ENCODE data around the gene KLK14. TPM values are rescaled to one million over a fixed set of nuclear protein-coding genes. Genes with fewer than 3 reads are reported as not detected.

Gene KLK14
- polyA plus RNA-seq, 2 of the 4 experiments (the other 2 are of a cell fraction) = 0.14 to 0.44 TPM

DNA sequence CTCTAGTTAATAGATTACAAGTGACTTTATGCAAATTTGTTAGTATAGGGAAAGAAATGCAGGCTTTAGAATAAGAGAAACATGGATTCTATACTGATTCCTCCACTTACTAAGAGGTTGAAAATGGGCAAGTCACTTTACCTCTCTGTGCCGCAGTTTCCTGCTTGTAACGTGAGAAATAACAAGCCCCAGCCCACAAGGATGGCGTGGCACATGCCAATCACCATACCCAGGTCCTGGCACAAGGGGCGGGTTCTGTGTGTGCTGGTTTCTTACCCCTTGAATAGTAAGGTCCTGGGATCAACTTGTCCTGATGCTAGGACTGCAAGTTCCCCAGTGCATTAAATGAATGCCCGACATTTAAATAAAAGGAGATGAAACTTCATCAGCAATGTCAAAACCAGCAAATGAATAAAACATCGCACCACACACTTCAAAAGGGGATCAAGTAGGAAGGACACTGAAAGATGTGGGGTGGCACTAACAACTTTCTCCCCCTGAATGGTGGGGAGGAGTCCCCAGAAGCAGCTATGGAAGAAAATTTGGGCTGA is 34.1 kb upstream of the KLK14 start:
- H3K4me1 ChIP-seq = no peaks in the 10 kb centered on the region
- POLR2A ChIA-PET = no interaction called here
- 27% methylated on average over 6 of the region's 6 CpGs for WGBS (ENCODE audit: missing lambda C conversion rate)
- CTCF ChIA-PET = no interaction called here
- no peak for TF ChIP-seq EHF (CRISPR knock-in tag; IDR thresholded peaks at IDR 0.05)
- no peak for TF ChIP-seq NFE2L2 (conservative IDR thresholded peaks at IDR 0.05; ENCODE audit: low read length)
- no peak for TF ChIP-seq BHLHE40 (IDR thresholded peaks at IDR 0.05; ENCODE audit: low read depth, low read length)
- no peak for TF ChIP-seq NR3C1 (IDR thresholded peaks at IDR 0.05)
- TF ChIP-seq HOXB13 (CRISPR knock-in tag; IDR thresholded peaks at IDR 0.05; ENCODE audit: low read depth) = no peak
- no peak for TF ChIP-seq ZSCAN20 (CRISPR knock-in tag; IDR thresholded peaks at IDR 0.05)
- no peak for TF ChIP-seq MYC (IDR thresholded peaks at IDR 0.05; ENCODE audit: borderline replicate concordance, low read length)
- no peak for TF ChIP-seq KDM1A (IDR thresholded peaks at IDR 0.05; ENCODE audit: low read depth)
- TF ChIP-seq FOSB (CRISPR knock-in tag; IDR thresholded peaks at IDR 0.05) = no peak
- no peak for TF ChIP-seq NPAS2 (CRISPR knock-in tag; IDR thresholded peaks at IDR 0.05; ENCODE audit: borderline replicate concordance)
- H3K4me2 ChIP-seq = no peak overlapping the region
- FAIRE-seq (no peak), ATAC-seq (no peak), DNase-seq (ENCODE audit: low read depth in 1 of 2, low spot score in 1 of 2) (no peak)
- H3K27ac ChIP-seq = no peak overlapping the region
- no peaks in the 10 kb centered on the region for H3K9me3 ChIP-seq
- no peak overlapping the region for H3K4me3 ChIP-seq

DNA sequence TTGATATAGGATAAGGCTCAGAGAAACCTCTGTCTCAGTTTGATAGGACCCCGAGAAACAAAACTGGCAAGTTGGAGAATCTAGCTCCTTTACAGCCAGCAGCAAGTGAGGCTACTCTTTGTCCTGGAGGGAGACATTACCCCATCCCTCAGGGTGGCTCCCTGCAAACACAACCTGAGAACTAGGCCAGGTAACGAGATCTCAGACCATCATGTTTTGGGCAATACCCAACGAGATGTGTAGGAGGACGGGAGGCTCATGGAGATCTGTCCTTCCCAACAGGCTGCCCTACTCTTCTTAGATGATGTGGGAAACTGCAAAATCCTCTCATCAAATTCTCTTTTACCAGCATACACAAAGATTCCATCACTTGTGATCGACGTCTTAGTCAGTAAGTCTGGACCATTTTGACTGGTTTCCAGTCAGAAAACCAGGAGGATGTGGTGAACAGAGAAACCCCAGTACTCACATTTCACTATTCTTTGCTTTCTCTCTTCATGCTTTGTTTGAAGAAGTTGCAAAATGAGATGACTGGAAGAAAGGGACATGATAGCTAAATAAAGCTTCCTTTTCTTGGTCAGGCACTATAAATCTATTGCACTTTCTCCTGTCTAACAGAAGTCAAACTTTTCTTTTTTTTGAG is 31.5 kb upstream of the KLK14 start:
- ChIA-PET CTCF (interaction anchor here (0.6 to 1.6 kb wide), 6 partner anchors 24 to 275 kb away, joined by 3 to 4 read pairs (median 4); no protein-coding TSS in a partner anchor), POLR2A (no interaction called here)
- 12% methylated on average over 6 of the region's 6 CpGs for WGBS (ENCODE audit: missing lambda C conversion rate)
- Histone ChIP-seq H3K4me1 (no peaks in the 10 kb centered on the region), H3K4me2 (no peak overlapping the region), H3K9me3 (no peaks in the 10 kb centered on the region), H3K27ac (no peak overlapping the region), H3K4me3 (no peak overlapping the region)
- ATAC-seq (no peak), FAIRE-seq (peak; percentile 23), DNase-seq (ENCODE audit: low read depth in 1 of 2, low spot score in 1 of 2) (no peak)
- TF ChIP-seq RCOR1 (IDR thresholded peaks at IDR 0.05; ENCODE audit: low read depth, low read length) (no peak), ZNF302 (CRISPR knock-in tag; IDR thresholded peaks at IDR 0.05) (no peak), HOXB13 (CRISPR knock-in tag; IDR thresholded peaks at IDR 0.05; ENCODE audit: low read depth) (no peak), ZC3H11A (IDR thresholded peaks at IDR 0.05) (no peak), NPAS2 (CRISPR knock-in tag; IDR thresholded peaks at IDR 0.05; ENCODE audit: borderline replicate concordance) (no peak), CHD2 (IDR thresholded peaks at IDR 0.05; ENCODE audit: low read length, partially characterized antibody) (no peak), CHD4 (IDR thresholded peaks at IDR 0.05; ENCODE audit: borderline replicate concordance) (no peak), HOXA7 (CRISPR knock-in tag; IDR thresholded peaks at IDR 0.05) (no peak), GATA3 (IDR thresholded peaks at IDR 0.05; ENCODE audit: borderline replicate concordance) (no peak), BHLHE40 (IDR thresholded peaks at IDR 0.05; ENCODE audit: low read depth, low read length) (no peak), CBX8 (IDR thresholded peaks at IDR 0.05) (no peak), KDM5A (IDR thresholded peaks at IDR 0.05) (no peak), EHMT2 (IDR thresholded peaks at IDR 0.05; ENCODE audit: low read depth) (no peak), CBX2 (IDR thresholded peaks at IDR 0.05; ENCODE audit: borderline replicate concordance, low read depth) (no peak), NFE2L2 (conservative IDR thresholded peaks at IDR 0.05; ENCODE audit: low read length) (no peak), KDM1A (IDR thresholded peaks at IDR 0.05; ENCODE audit: low read depth) (no peak), RAD21 (conservative IDR thresholded peaks at IDR 0.05 in 1 of 2, IDR thresholded peaks at IDR 0.05 in 1 of 2) (no peak)

GRCh38 chr19:51111606-51112005 is 28.9 kb upstream of the KLK14 start:
- TF ChIP-seq POLR2AphosphoS2 (conservative IDR thresholded peaks at IDR 0.05; ENCODE audit: low read length) (no peak), POLR2A (IDR thresholded peaks at IDR 0.05; ENCODE audit: low read length) (no peak), FOSL2 (IDR thresholded peaks at IDR 0.05) (no peak), FOSL2 (CRISPR knock-in tag; IDR thresholded peaks at IDR 0.05) (no peak), ZSCAN20 (CRISPR knock-in tag; IDR thresholded peaks at IDR 0.05) (no peak), RNF2 (IDR thresholded peaks at IDR 0.05; ENCODE audit: borderline replicate concordance, low read depth) (no peak)
- H3K9me3 ChIP-seq = no peaks in the 10 kb centered on the region
- no peak overlapping the region for H3K4me3 ChIP-seq
- WGBS (ENCODE audit: missing lambda C conversion rate) = 7% methylated on average over 6 of the region's 6 CpGs
- POLR2A ChIA-PET = no interaction called here
- ATAC-seq (peak; percentile 31 to 36; a peak in 4 of 6 replicates), DNase-seq (ENCODE audit: low read depth in 1 of 2, low spot score in 1 of 2) (peak; percentile 55 to 64), FAIRE-seq (no peak)
- no peak overlapping the region for H3K4me2 ChIP-seq
- no peak overlapping the region for H3K27ac ChIP-seq
- CTCF ChIA-PET = interaction anchor here (1.2 kb wide), 1 partner anchor 15 kb away, joined by 4 read pairs; no protein-coding TSS in a partner anchor
- peaks cover 10% of the 10 kb centered on the region for H3K4me1 ChIP-seq

Measured in A549 (cell line).